Ishikawa (cell line): ENCODE results near the gene POU3F3.

Experiments
- CEBPB ChIP-seq: IDR thresholded peaks from 2 replicates; pipeline ENCODE4 v1.6.1; 2012
- EGR1 ChIP-seq: IDR thresholded peaks from 2 replicates; pipeline ENCODE4 v1.6.1; 2012
- EP300 ChIP-seq: IDR thresholded peaks from 2 replicates; pipeline ENCODE4 v1.6.1; 2012; ENCODE audit warnings: borderline replicate concordance
- FOXM1 ChIP-seq: IDR thresholded peaks from 2 replicates; pipeline ENCODE4 v1.6.1; 2012; ENCODE audit warnings: low read depth, borderline replicate concordance
- RAD21 ChIP-seq: IDR thresholded peaks from 2 replicates; pipeline ENCODE4 v1.6.1; 2012; ENCODE audit warnings: low read depth
- TEAD4 ChIP-seq: IDR thresholded peaks from 2 replicates; pipeline ENCODE4 v1.6.1; 2012
- TF ChIP-seq, protein P1 (sequence below): IDR thresholded peaks from 2 replicates; pipeline ENCODE4 v1.6.1; 2012
- TF ChIP-seq, protein P2 (sequence below): IDR thresholded peaks from 2 replicates; pipeline ENCODE4 v1.6.1; 2012; ENCODE audit warnings: low read depth, mild to moderate bottlenecking
- TF ChIP-seq, protein P3 (sequence below): IDR thresholded peaks from 2 replicates; pipeline ENCODE4 v1.6.1; 2012

DNA sequence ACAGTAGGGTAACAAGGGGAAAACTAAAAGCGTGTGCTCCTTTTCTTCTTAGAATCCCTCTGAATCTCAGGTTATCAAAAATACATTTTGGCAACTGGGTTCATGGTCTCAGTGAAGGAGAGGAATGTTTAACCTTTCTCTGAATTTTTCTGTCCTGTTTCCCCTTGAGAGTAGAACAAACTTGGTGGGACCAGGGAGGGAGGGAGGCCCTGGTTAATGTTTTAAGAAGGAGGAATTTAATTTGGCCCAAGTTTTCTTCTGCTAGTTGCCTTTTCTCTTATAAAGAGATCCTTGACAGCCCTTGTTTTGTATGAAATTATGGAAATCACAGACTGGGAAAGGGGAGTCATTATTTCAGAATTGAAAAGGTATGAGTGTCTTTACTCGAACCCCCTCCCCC, 12.2 kb upstream of the POU3F3 start:
- TF ChIP-seq FOXM1 (no peak), RAD21 (no peak), TEAD4 (no peak), CEBPB (no peak), EP300 (no peak), EGR1 (no peak)
- TF ChIP-seq, protein P1, sequence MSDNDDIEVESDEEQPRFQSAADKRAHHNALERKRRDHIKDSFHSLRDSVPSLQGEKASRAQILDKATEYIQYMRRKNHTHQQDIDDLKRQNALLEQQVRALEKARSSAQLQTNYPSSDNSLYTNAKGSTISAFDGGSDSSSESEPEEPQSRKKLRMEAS: no peak
- TF ChIP-seq, protein P2, sequence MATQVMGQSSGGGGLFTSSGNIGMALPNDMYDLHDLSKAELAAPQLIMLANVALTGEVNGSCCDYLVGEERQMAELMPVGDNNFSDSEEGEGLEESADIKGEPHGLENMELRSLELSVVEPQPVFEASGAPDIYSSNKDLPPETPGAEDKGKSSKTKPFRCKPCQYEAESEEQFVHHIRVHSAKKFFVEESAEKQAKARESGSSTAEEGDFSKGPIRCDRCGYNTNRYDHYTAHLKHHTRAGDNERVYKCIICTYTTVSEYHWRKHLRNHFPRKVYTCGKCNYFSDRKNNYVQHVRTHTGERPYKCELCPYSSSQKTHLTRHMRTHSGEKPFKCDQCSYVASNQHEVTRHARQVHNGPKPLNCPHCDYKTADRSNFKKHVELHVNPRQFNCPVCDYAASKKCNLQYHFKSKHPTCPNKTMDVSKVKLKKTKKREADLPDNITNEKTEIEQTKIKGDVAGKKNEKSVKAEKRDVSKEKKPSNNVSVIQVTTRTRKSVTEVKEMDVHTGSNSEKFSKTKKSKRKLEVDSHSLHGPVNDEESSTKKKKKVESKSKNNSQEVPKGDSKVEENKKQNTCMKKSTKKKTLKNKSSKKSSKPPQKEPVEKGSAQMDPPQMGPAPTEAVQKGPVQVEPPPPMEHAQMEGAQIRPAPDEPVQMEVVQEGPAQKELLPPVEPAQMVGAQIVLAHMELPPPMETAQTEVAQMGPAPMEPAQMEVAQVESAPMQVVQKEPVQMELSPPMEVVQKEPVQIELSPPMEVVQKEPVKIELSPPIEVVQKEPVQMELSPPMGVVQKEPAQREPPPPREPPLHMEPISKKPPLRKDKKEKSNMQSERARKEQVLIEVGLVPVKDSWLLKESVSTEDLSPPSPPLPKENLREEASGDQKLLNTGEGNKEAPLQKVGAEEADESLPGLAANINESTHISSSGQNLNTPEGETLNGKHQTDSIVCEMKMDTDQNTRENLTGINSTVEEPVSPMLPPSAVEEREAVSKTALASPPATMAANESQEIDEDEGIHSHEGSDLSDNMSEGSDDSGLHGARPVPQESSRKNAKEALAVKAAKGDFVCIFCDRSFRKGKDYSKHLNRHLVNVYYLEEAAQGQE: no peak
- TF ChIP-seq, protein P3, sequence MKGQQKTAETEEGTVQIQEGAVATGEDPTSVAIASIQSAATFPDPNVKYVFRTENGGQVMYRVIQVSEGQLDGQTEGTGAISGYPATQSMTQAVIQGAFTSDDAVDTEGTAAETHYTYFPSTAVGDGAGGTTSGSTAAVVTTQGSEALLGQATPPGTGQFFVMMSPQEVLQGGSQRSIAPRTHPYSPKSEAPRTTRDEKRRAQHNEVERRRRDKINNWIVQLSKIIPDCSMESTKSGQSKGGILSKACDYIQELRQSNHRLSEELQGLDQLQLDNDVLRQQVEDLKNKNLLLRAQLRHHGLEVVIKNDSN: no peak
